ENCODE measurements around the gene CCDC196. TPM values are rescaled to one million over a fixed set of nuclear protein-coding genes. Genes with fewer than 3 reads are reported as not detected.

Gene CCDC196
- total RNA-seq, 1 experiment from 2014 or later: not detected

GRCh38 chr14:66442953-66443571, 43.1 kb upstream of the CCDC196 start:
- H4K8ac ChIP-seq (replicated peaks; ENCODE audit: insufficient read length, low read depth, low read length): no peak overlapping the region
- H3K27me3 Mint-ChIP-seq (ENCODE audit: low read depth): no peaks in the 10 kb centered on the region
- peaks cover 0 to 5% (median 1%) of the 10 kb centered on the region in 3 experiments; a peak in 2 of 7 replicates for H3K36me3 Mint-ChIP-seq (ENCODE audit: insufficient read depth in 1 of 3, low read depth in 3 of 3)
- no peak overlapping the region for H3K27ac ChIP-seq (ENCODE audit: insufficient read length, low read depth, low read length)
- H3K56ac ChIP-seq (ENCODE audit: insufficient read length, low read depth, low read length): no peak overlapping the region
- H3K14ac ChIP-seq (ENCODE audit: insufficient read depth, low read length): no peak overlapping the region
- no peaks in the 10 kb centered on the region for H3K79me1 ChIP-seq (ENCODE audit: insufficient read depth, low read depth, low read length, poor library complexity, severe bottlenecking)
- H3K9me3 ChIP-seq (ENCODE audit: control insufficient read depth, low read depth, low read length): no peaks in the 10 kb centered on the region
- no peaks in the 10 kb centered on the region; a peak in 1 of 4 replicates for H3K4me1 Mint-ChIP-seq
- H3K27ac Mint-ChIP-seq: no peak overlapping the region
- H3K4ac ChIP-seq (ENCODE audit: low read depth, low read length): no peak overlapping the region
- no peak overlapping the region for H4K91ac ChIP-seq (ENCODE audit: insufficient read length, low read depth, low read length)
- no peak overlapping the region for H3K23ac ChIP-seq (ENCODE audit: insufficient read length, low read depth, low read length)
- H2BK12ac ChIP-seq (ENCODE audit: insufficient read length, low read depth, low read length): no peak overlapping the region
- H3K4me2 ChIP-seq (ENCODE audit: insufficient read depth, insufficient read length, low read length): no peak overlapping the region
- no peak overlapping the region for H2BK120ac ChIP-seq (ENCODE audit: low read depth, low read length, poor library complexity, severe bottlenecking)
- H3K18ac ChIP-seq (ENCODE audit: insufficient read length, low read depth, low read length): no peak overlapping the region
- no peaks in the 10 kb centered on the region for H3K4me1 ChIP-seq (ENCODE audit: insufficient read depth, low read length)
- no peak overlapping the region for H2AK5ac ChIP-seq (ENCODE audit: insufficient read length, low read length)
- no peaks in the 10 kb centered on the region for H3K27me3 ChIP-seq (ENCODE audit: insufficient read depth, low read length)
- no peak overlapping the region for H4K5ac ChIP-seq (ENCODE audit: insufficient read length, low read depth, low read length)
- no peaks in the 10 kb centered on the region for H3K79me2 ChIP-seq (ENCODE audit: insufficient read depth, low read length)
- TF ChIP-seq CTCF (conservative IDR thresholded peaks at IDR 0.05): no peak
- no peaks in the 10 kb centered on the region for H3K23me2 ChIP-seq (ENCODE audit: insufficient read length, low read depth, low read length, poor library complexity, severe bottlenecking)
- no peak overlapping the region for H2BK15ac ChIP-seq (ENCODE audit: low read depth, low read length)
- no peak overlapping the region for H3K4me3 Mint-ChIP-seq
- H2BK20ac ChIP-seq (ENCODE audit: low read depth, low read length, poor library complexity, severe bottlenecking): no peak overlapping the region
- H4K20me1 ChIP-seq (ENCODE audit: control insufficient read depth, insufficient read depth, insufficient read length): no peaks in the 10 kb centered on the region
- no peak overlapping the region for H3T11ph ChIP-seq (ENCODE audit: low read length)
- H2BK5ac ChIP-seq (ENCODE audit: insufficient read length, low read length): no peak overlapping the region
- no peak for DNase-seq
- H3K9me3 Mint-ChIP-seq: peaks cover 4 to 12% of the 10 kb centered on the region in 2 experiments; a peak in 3 of 5 replicates
- no peak overlapping the region for H2AFZ ChIP-seq (ENCODE audit: low read length)
- WGBS (ENCODE audit: extremely low coverage, insufficient read length, low lambda C conversion rate): no CpG with 5 or more reads among the region's 4 CpGs
- no peak overlapping the region for H3K9ac ChIP-seq (ENCODE audit: extremely low read depth, insufficient read length, low read length)

All from H9 (cell line).